Gastrocnemius medialis (tissue), 4 donors: ENCODE data around the gene IGF2BP3. TPM values are rescaled to one million over a fixed set of nuclear protein-coding genes. Genes with fewer than 3 reads are reported as not detected.
"Not testable (repeated sequence)": the region's sequence is repeated elsewhere in the genome, so short reads cannot be mapped to it uniquely, and the experiment has no call there.

Experiments
- ATAC-seq, 2 donors: fragments of 150-250 bp; one replicate each; pipeline ENCODE4 v1.9.1; 2016
- DNase-seq, 2 donors: peaks; one replicate each; pipeline ENCODE4 v3.0.0-alpha.2; 2019
- H3K27ac ChIP-seq, 4 donors: fragments of 200-600 bp; sonication (generic); 1 replicate in 1 of 4; 2 replicates in 3 of 4; pipeline ENCODE4 v1.5.1; 2016 to 2018; ENCODE audit warnings: mild to moderate bottlenecking in 2 of 4, moderate library complexity in 1 of 4
- H3K27me3 ChIP-seq, 3 donors: fragments of 200-600 bp; sonication (generic) in 2 of 3; 1 replicate in 1 of 3; 2 replicates in 2 of 3; pipeline versions ENCODE4 v1.5.1 to v1.6.0; 2016 to 2019; ENCODE audit warnings: mild to moderate bottlenecking in 1 of 3, moderate library complexity in 1 of 3
- H3K36me3 ChIP-seq, 2 donors: fragments of 200-600 bp; sonication (generic) in 1 of 2; one replicate each; pipeline ENCODE4 v1.5.1; 2017 to 2018
- H3K4me1 ChIP-seq, 2 donors: fragments of 200-600 bp; sonication (generic) in 1 of 2; one replicate each; pipeline ENCODE4 v1.5.1; 2016 to 2017; ENCODE audit warnings: mild to moderate bottlenecking in 2 of 2
- H3K4me3 ChIP-seq, 4 donors: fragments of 200-600 bp; sonication (generic) in 3 of 4; 1 replicate in 1 of 4; 2 replicates in 3 of 4; pipeline ENCODE4 v1.5.1; 2016 to 2019; ENCODE audit warnings: mild to moderate bottlenecking in 2 of 4
- H3K9me3 ChIP-seq, 3 donors: fragments of 200-600 bp; sonication (generic) in 2 of 3; 1 replicate in 1 of 3; 2 replicates in 2 of 3; pipeline ENCODE4 v1.5.1; 2016 to 2019
- CTCF ChIP-seq, 5 experiments: fragments of 450-650 bp in 3 of 5; fragments of 200-600 bp in 2 of 5; sonication (generic) in 2 of 5; IDR thresholded peaks in 4 of 5; conservative IDR thresholded peaks in 1 of 5; 1 replicate in 4 of 5; 2 replicates in 1 of 5; pipeline ENCODE4 v1.5.1; 2016 to 2019; ENCODE audit warnings: antibody characterized with exemption in 5 of 5, mild to moderate bottlenecking in 3 of 5, moderate library complexity in 3 of 5
- POLR2A ChIP-seq, 2 donors: fragments of 450-650 bp; IDR thresholded peaks; one replicate each; pipeline ENCODE4 v1.6.1; 2017; ENCODE audit warnings: antibody characterized with exemption in 2 of 2, mild to moderate bottlenecking in 2 of 2, moderate library complexity in 2 of 2
- in situ Hi-C, 4 donors: fragments of 200-750 bp; cut with MboI; loops; one replicate each; pipeline versions ENCODE4 v1.15.0 to v1.8.0; 2017; ENCODE audit warnings: low sequenced_read_pairs in 4 of 4
- intact Hi-C: fragments of 100-400 bp; cut with DNase I; formaldehyde crosslinking; loops from one replicate; pipeline ENCODE4 v1.15.1; 2023; ENCODE audit warnings: low total_unique reads
- total RNA-seq, 4 donors: library from RNA; depleted of rRNA; stranded (reverse); fragments of >200 nt; gene quantifications; one replicate each; pipeline versions ENCODE4 v1.1.0 to v1.2.3, GENCODE V29; 2016

Gene IGF2BP3
- total RNA-seq, 4 donors from 2014 or later: 0.51 TPM; not detected in 3

- H3K27me3 ChIP-seq: no peaks in the 10 kb centered on the region
- H3K4me1 ChIP-seq: no peaks in the 10 kb centered on the region
- intact Hi-C loops: no loop called here
- H3K27ac ChIP-seq: no peak overlapping the region
- DNase-seq (no peak), ATAC-seq (no peak)
- H3K9me3 ChIP-seq: no peaks in the 10 kb centered on the region
- in situ Hi-C loops: no loop called here
- TF ChIP-seq POLR2A (IDR thresholded peaks at IDR 0.05) (no peak), CTCF (IDR thresholded peaks at IDR 0.05 in 4 of 5, conservative IDR thresholded peaks at IDR 0.05 in 1 of 5) (no peak)
- H3K4me3 ChIP-seq: no peak overlapping the region
- H3K36me3 ChIP-seq: no peaks in the 10 kb centered on the region
Measured at GRCh38 chr7:23403970-23404369, 66.3 kb downstream of the IGF2BP3 start.

GRCh38 chr7:23398090-23398489 is 72.2 kb downstream of the IGF2BP3 start:
- in situ Hi-C loops, H3K9me3 ChIP-seq, H3K27me3 ChIP-seq, H3K36me3 ChIP-seq, H3K27ac ChIP-seq, DNase-seq, ATAC-seq, H3K4me3 ChIP-seq, H3K4me1 ChIP-seq, intact Hi-C loops: not testable (repeated sequence)

- Histone ChIP-seq H3K9me3 (no peaks in the 10 kb centered on the region), H3K27me3 (no peaks in the 10 kb centered on the region), H3K27ac (no peak overlapping the region), H3K36me3 (no peaks in the 10 kb centered on the region), H3K4me3 (no peak overlapping the region), H3K4me1 (no peaks in the 10 kb centered on the region)
- in situ Hi-C loops: no loop called here
- TF ChIP-seq CTCF (IDR thresholded peaks at IDR 0.05 in 4 of 5, conservative IDR thresholded peaks at IDR 0.05 in 1 of 5): no peak
- no peak for TF ChIP-seq POLR2A (IDR thresholded peaks at IDR 0.05)
- intact Hi-C loops: no loop called here
- no peak for ATAC-seq
- no peak for DNase-seq
Measured at GRCh38 chr7:23397241-23397640, 73.0 kb downstream of the IGF2BP3 start.

DNA sequence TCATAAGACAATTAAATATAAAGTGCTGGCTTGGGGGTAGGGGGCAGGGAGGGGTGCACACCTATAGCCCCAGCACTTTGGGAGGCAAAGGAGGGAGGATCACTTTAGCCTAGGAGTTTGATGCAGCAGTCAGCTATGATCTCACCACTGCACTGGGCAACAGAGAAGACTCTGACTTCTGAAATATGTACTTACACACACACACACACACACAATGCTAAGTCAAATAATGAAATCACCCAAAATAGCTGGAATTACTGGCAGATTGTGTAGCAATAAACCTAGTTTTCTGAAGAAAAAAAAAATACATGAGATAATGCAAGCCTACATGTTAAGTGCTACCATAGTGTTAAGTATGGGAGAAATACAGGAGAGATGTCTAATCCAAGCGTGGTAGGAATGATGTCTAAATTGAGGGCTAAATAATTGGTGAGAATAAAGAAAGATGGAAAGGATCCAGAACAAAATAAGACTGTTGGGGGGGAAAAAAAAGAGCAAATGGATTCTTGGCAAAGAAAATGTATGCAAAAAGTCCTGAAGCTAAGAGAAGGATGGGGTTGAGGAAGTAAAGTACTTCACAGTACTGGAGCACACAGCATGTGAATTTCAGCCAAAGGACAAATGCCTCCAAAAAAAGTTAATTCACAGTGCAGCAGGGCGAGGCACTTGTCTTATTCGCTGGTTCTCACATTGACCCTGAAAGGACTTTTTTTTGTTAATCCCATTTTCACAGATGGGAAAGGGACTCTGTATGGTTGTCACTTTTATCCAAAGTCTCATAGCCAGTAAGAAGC is 73.9 kb downstream of the IGF2BP3 start:
- ATAC-seq: no peak
- no peak overlapping the region for H3K27ac ChIP-seq
- intact Hi-C loops (no loop called here), in situ Hi-C loops (no loop called here)
- no peaks in the 10 kb centered on the region for H3K27me3 ChIP-seq
- TF ChIP-seq POLR2A (IDR thresholded peaks at IDR 0.05) (no peak), CTCF (IDR thresholded peaks at IDR 0.05 in 4 of 5, conservative IDR thresholded peaks at IDR 0.05 in 1 of 5) (no peak)
- DNase-seq: no peak
- H3K4me1 ChIP-seq: no peaks in the 10 kb centered on the region
- H3K9me3 ChIP-seq: no peaks in the 10 kb centered on the region
- no peaks in the 10 kb centered on the region for H3K36me3 ChIP-seq
- H3K4me3 ChIP-seq: no peak overlapping the region

- H3K4me3 ChIP-seq: no peak overlapping the region
- no peaks in the 10 kb centered on the region for H3K4me1 ChIP-seq
- TF ChIP-seq POLR2A (IDR thresholded peaks at IDR 0.05) (no peak), CTCF (IDR thresholded peaks at IDR 0.05 in 4 of 5, conservative IDR thresholded peaks at IDR 0.05 in 1 of 5) (no peak)
- ATAC-seq (no peak), DNase-seq (no peak)
- intact Hi-C loops: no loop called here
- no peaks in the 10 kb centered on the region for H3K9me3 ChIP-seq
- no peak overlapping the region for H3K27ac ChIP-seq
- no peaks in the 10 kb centered on the region for H3K36me3 ChIP-seq
- H3K27me3 ChIP-seq: no peaks in the 10 kb centered on the region
- in situ Hi-C loops: no loop called here
Measured at GRCh38 chr7:23394488-23395171, 75.7 kb downstream of the IGF2BP3 start.
